OCI-LY3 (cell line): ENCODE results near the gene HRH1.
A peak's percentile ranks its signal among the peaks of the same experiment; 100 is the strongest.

Source experiments
- H2AFZ ChIP-seq: fragments of 200-600, 300-600 bp; shearing (Covaris generic); 2 replicates; pipeline ENCODE4 v1.6.0; 2014; ENCODE audit warnings: antibody characterized with exemption, low read depth, low read length
- H3K27ac ChIP-seq: fragments of 200-600, 300-600 bp; sonication (generic); 2 replicates; pipeline ENCODE4 v1.5.1; 2014; ENCODE audit warnings: mild to moderate bottlenecking, low read length, moderate library complexity, mixed read lengths
- H3K27me3 ChIP-seq: fragments of 200-600, 300-600 bp; sonication (generic); 2 replicates; pipeline ENCODE4 v1.6.1; 2014; ENCODE audit warnings: low read depth, low read length, mixed read lengths
- H3K36me3 ChIP-seq: fragments of 200-600, 300-600 bp; sonication (generic); replicated peaks from 2 replicates; pipeline ENCODE3; 2014; ENCODE audit warnings: low read depth, low read length, mixed read lengths
- H3K4me1 ChIP-seq: fragments of 300-600, 200-600 bp; sonication (generic); 2 replicates; pipeline ENCODE4 v1.6.1; 2014; ENCODE audit warnings: low read length, mixed read lengths
- H3K4me2 ChIP-seq: fragments of 200-600, 300-600 bp; sonication (generic); 2 replicates; pipeline ENCODE4 v1.6.1; 2014; ENCODE audit warnings: low read length, mixed read lengths
- H3K4me3 ChIP-seq: fragments of 300-600, 200-600 bp; sonication (generic); 2 replicates; pipeline ENCODE4 v1.5.1; 2014; ENCODE audit warnings: antibody characterized with exemption, mild to moderate bottlenecking, low read length, moderate library complexity
- H3K79me2 ChIP-seq: fragments of 300-600, 200-600 bp; shearing (Covaris generic); 2 replicates; pipeline ENCODE4 v1.6.1; 2014; ENCODE audit warnings: mild to moderate bottlenecking, low read length, mixed read lengths
- H3K9ac ChIP-seq: fragments of 300-600, 200-600 bp; shearing (Covaris generic); 2 replicates; pipeline ENCODE4 v1.6.0; 2014; ENCODE audit warnings: mild to moderate bottlenecking, low read length, moderate library complexity
- H3K9me3 ChIP-seq: fragments of 200-600, 300-600 bp; shearing (Covaris generic); 2 replicates; pipeline ENCODE4 v1.6.1; 2014; ENCODE audit warnings: low read length, mixed read lengths; ENCODE audit not compliant: insufficient read depth
- H4K20me1 ChIP-seq: fragments of 200-600, 300-600 bp; sonication (generic); 2 replicates; pipeline ENCODE4 v1.6.1; 2016; ENCODE audit warnings: low read length, mixed read lengths; ENCODE audit not compliant: insufficient read depth
- CTCF ChIP-seq: fragments of 200-600, 300-600 bp; sonication (generic); IDR thresholded peaks from 2 replicates; pipeline ENCODE4 v1.5.1; 2014; ENCODE audit warnings: antibody characterized with exemption, low read length, low read depth
- EZH2phosphoT487 ChIP-seq: fragments of 200-600 bp; shearing (Covaris generic); IDR thresholded peaks from 2 replicates; pipeline ENCODE4 v1.6.1; 2018; ENCODE audit warnings: antibody characterized with exemption, mixed run types, low read depth

HRH1 gene

GRCh38 chr3:11236588-11237461, 82.5 kb downstream of the HRH1 start:
- Histone ChIP-seq H3K36me3 (no peaks in the 10 kb centered on the region), H3K4me2 (peak overlapping the region; percentile 14; the same call in 1 of the 2 replicates), H3K27me3 (peaks cover 24% of the 10 kb centered on the region), H4K20me1 (no peaks in the 10 kb centered on the region), H3K9me3 (peaks cover 7% of the 10 kb centered on the region; the same call in 1 of the 2 replicates), H3K27ac (no peak overlapping the region), H2AFZ (no peak overlapping the region), H3K4me3 (no peak overlapping the region), H3K9ac (no peak overlapping the region), H3K79me2 (no peaks in the 10 kb centered on the region), H3K4me1 (peaks cover 8% of the 10 kb centered on the region)
- no peak for TF ChIP-seq EZH2phosphoT487
- peak; percentile 54 for TF ChIP-seq CTCF

GRCh38 chr3:11238060-11238459, 83.8 kb downstream of the HRH1 start:
- H3K4me1 ChIP-seq: peaks cover 8% of the 10 kb centered on the region
- H3K27ac ChIP-seq: no peak overlapping the region
- H3K4me3 ChIP-seq: no peak overlapping the region
- H2AFZ ChIP-seq: no peak overlapping the region
- TF ChIP-seq CTCF: no peak
- no peak for TF ChIP-seq EZH2phosphoT487
- no peaks in the 10 kb centered on the region for H3K36me3 ChIP-seq
- H3K4me2 ChIP-seq: no peak overlapping the region
- no peaks in the 10 kb centered on the region for H3K79me2 ChIP-seq
- peaks cover 7% of the 10 kb centered on the region; the same call in 1 of the 2 replicates for H3K9me3 ChIP-seq
- no peak overlapping the region for H3K9ac ChIP-seq
- H4K20me1 ChIP-seq: no peaks in the 10 kb centered on the region
- H3K27me3 ChIP-seq: peaks cover 19% of the 10 kb centered on the region

- Histone ChIP-seq H4K20me1 (no peaks in the 10 kb centered on the region), H3K9ac (no peak overlapping the region), H3K4me3 (no peak overlapping the region)
These were observed 84.6 kb downstream of the HRH1 start for GRCh38 chr3:11238880-11239279.

More at GRCh38 chr3:11238880-11239279, 84.6 kb downstream of the HRH1 start:
- H3K4me2 ChIP-seq: no peak overlapping the region
- TF ChIP-seq CTCF: no peak
- no peak for TF ChIP-seq EZH2phosphoT487
- peaks cover 8% of the 10 kb centered on the region for H3K4me1 ChIP-seq
- peaks cover 7% of the 10 kb centered on the region; the same call in 1 of the 2 replicates for H3K9me3 ChIP-seq
- H3K27ac ChIP-seq: no peak overlapping the region
- no peak overlapping the region for H2AFZ ChIP-seq
- H3K79me2 ChIP-seq: no peaks in the 10 kb centered on the region
- H3K36me3 ChIP-seq: no peaks in the 10 kb centered on the region
- H3K27me3 ChIP-seq: peaks cover 13% of the 10 kb centered on the region
